CD4-positive, alpha-beta memory T cell (primary cell): ENCODE measurements around the gene C8G. TPM values are rescaled to one million over a fixed set of nuclear protein-coding genes. Genes with fewer than 3 reads are reported as not detected.

Experiments used
- CTCF ChIA-PET: fragments of 350-600 bp; sonication (Branson Sonifier 250); formaldehyde crosslinking; loops from one replicate; lab custom pipeline; 2021; ENCODE audit warnings: inconsistent platforms; ENCODE audit not compliant: partially characterized antibody; lab: Charles Lee
- POLR2A ChIA-PET: fragments of 350-600 bp; sonication (Branson Sonifier 250); formaldehyde crosslinking; loops from one replicate; lab custom pipeline; 2021; ENCODE audit not compliant: partially characterized antibody; lab: Charles Lee
- DNase-seq, 5 donors: peaks; one replicate each; pipeline versions ENCODE4 v3.0.0 to v3.0.0-alpha.2; 2020 to 2022; ENCODE audit warnings: mixed read lengths in 1 of 5
- H3K27ac ChIP-seq: one replicate; pipeline ENCODE4 v1.7.0; 2013; ENCODE audit warnings: low read depth, low read length
- H3K27me3 ChIP-seq: 2 replicates; pipeline ENCODE4 v1.7.0; 2013; ENCODE audit warnings: mild to moderate bottlenecking, low read length, moderate library complexity; ENCODE audit not compliant: insufficient read depth
- H3K36me3 ChIP-seq: 2 replicates; pipeline ENCODE4 v1.7.0; 2013; ENCODE audit warnings: mild to moderate bottlenecking, low read length, moderate library complexity; ENCODE audit not compliant: insufficient read depth
- H3K4me1 ChIP-seq: 2 replicates; pipeline ENCODE4 v1.7.0; 2013; ENCODE audit warnings: mild to moderate bottlenecking, low read length, moderate library complexity; ENCODE audit not compliant: insufficient read depth
- H3K4me3 ChIP-seq, 2 donors: one replicate each; pipeline ENCODE4 v1.7.0; 2013; ENCODE audit warnings: low read length in 2 of 2, mild to moderate bottlenecking in 1 of 2
- H3K9me3 ChIP-seq, 2 donors: one replicate each; pipeline ENCODE4 v1.7.0; 2013; ENCODE audit warnings: low read length in 2 of 2, control low read depth in 1 of 2; ENCODE audit not compliant: control insufficient read depth in 1 of 2
- H3K27ac Mint-ChIP-seq, 7 donors: one replicate each; pipeline ENCODE4 v1.8.0; 2020 to 2021; ENCODE audit warnings: mixed read lengths in 7 of 7, mild to moderate bottlenecking in 6 of 7, inconsistent platforms in 3 of 7, moderate library complexity in 3 of 7
- H3K27me3 Mint-ChIP-seq, 2 donors: one replicate each; pipeline ENCODE4 v1.8.0; 2020 to 2021; ENCODE audit warnings: mixed read lengths in 2 of 2
- H3K36me3 Mint-ChIP-seq, 2 donors: one replicate each; pipeline ENCODE4 v1.8.0; 2020 to 2021; ENCODE audit warnings: mixed read lengths in 2 of 2, inconsistent platforms in 1 of 2, mild to moderate bottlenecking in 1 of 2
- H3K4me1 Mint-ChIP-seq, 4 donors: one replicate each; pipeline ENCODE4 v1.8.0; 2020 to 2021; ENCODE audit warnings: mixed read lengths in 4 of 4, mild to moderate bottlenecking in 1 of 4
- H3K4me3 Mint-ChIP-seq, 8 donors: one replicate each; pipeline ENCODE4 v1.8.0; 2020 to 2021; ENCODE audit warnings: mixed read lengths in 8 of 8, mild to moderate bottlenecking in 7 of 8, moderate library complexity in 6 of 8, inconsistent platforms in 3 of 8
- H3K9me3 Mint-ChIP-seq, 8 donors: one replicate each; pipeline ENCODE4 v1.8.0; 2020 to 2021; ENCODE audit warnings: mixed read lengths in 8 of 8, mild to moderate bottlenecking in 5 of 8, inconsistent platforms in 3 of 8, moderate library complexity in 1 of 8
- intact Hi-C: fragments of 100-400 bp; cut with micrococcal nuclease; formaldehyde crosslinking; loops from one replicate; pipeline ENCODE4 v1.15.1; 2023
- polyA plus RNA-seq, 2 donors: library from polyadenylated mRNA; unstranded; fragments of 300-500 nt; fragmentation: Illumina TruSeq; gene quantifications; one replicate each; pipeline ENCODE4 v1.2.3, GENCODE V29; 2021
- total RNA-seq, 2 experiments: library from RNA; stranded (reverse); gene quantifications; one replicate each; pipeline ENCODE4 v1.2.3, GENCODE V29; 2021

Gene C8G
- total and polyA plus RNA-seq, 4 experiments from 2014 or later: 0.60 to 2.2 (median 2.2) TPM; not detected in 1

DNA sequence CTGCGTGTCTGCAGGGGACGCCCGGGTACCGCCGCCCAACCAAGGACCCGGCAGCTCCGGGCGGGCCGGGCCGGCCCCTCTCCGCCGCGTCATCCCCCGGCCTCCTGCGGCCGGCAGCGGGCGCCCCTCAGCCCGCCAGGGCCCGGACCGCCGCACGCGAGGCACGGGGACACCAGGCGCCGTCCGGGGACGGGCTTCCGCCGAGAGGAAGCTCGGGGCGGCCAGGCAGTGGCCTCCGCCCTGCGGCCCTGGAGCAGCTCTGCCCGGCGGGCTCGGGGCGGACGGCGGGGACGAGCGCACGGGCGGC lies 878 bp upstream of the C8G start:
- intact Hi-C loops: loop anchor here (1.0 to 2.0 kb wide), 9 partner anchors 41 to 154 kb away; partner anchors contain the start of genes AJM1, EDF1, PAXX and PHPT1

DNA sequence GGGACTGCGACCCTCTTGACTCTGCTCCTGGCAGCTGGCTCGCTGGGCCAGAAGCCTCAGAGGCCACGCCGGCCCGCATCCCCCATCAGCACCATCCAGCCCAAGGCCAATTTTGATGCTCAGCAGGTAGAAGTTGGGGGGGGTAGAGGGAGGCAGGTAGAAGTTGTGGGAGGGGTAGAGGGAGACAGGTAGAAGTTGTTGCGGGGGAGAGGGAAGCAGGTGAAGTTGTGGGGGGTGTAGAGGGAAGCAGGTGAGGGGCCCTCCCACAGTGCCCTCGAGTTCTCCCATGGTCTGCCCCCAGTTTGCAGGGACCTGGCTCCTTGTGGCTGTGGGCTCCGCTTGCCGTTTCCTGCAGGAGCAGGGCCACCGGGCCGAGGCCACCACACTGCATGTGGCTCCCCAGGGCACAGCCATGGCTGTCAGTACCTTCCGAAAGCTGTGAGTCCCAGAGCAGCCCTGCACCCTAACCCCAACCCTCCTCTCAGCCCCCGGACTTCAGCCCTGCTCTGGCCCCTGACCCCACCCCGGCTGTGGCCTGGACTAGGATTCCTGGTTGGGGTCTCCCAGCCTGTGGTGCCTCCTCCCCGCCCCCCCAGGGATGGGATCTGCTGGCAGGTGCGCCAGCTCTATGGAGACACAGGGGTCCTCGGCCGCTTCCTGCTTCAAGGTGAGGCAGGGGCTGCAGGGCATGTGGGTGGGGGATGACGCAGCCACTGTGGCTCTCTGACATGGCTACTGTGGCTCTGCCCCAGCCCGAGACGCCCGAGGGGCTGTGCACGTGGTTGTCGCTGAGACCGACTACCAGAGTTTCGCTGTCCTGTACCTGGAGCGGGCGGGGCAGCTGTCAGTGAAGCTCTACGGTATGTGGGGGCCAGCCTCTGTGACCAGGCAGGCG lies 537 bp downstream of the C8G start:
- peaks cover 6% of the 10 kb centered on the region in 2 donors for H3K36me3 Mint-ChIP-seq
- intact Hi-C loops: loop anchor here (2.0 kb wide), 2 partner anchors 43 to 47 kb away; partner anchors contain the start of gene PAXX
- peak overlapping the region in 3 of 7 donors; percentile 31 to 88 (median 88) for H3K27ac Mint-ChIP-seq
- H3K4me1 Mint-ChIP-seq: peaks cover 4 to 21% (median 13%) of the 10 kb centered on the region in 4 donors
- H3K4me3 ChIP-seq: no peak overlapping the region
- no peak overlapping the region for H3K27ac ChIP-seq
- POLR2A ChIA-PET: interaction anchor here (0.7 to 4.1 kb wide), 11 partner anchors 14 to 217 kb away, joined by 3 to 37 read pairs (median 8); partner anchors contain the start of genes AJM1, CLIC3, EDF1 and PAXX
- H3K9me3 ChIP-seq: no peaks in the 10 kb centered on the region
- CTCF ChIA-PET: interaction anchor here (1.2 to 2.6 kb wide), 4 partner anchors 46 to 89 kb away, joined by 3 to 12 read pairs (median 6); partner anchors contain the start of gene CLIC3
- no peaks in the 10 kb centered on the region for H3K9me3 Mint-ChIP-seq
- H3K4me1 ChIP-seq: peaks cover 28% of the 10 kb centered on the region
- H3K4me3 Mint-ChIP-seq: peak overlapping the region in 1 of 8 donors; percentile 25
- peaks cover 14% of the 10 kb centered on the region for H3K36me3 ChIP-seq
- no peaks in the 10 kb centered on the region for H3K27me3 ChIP-seq
- H3K27me3 Mint-ChIP-seq: no peaks in the 10 kb centered on the region
- DNase-seq: no peak

More for the DNA sequence above, 878 bp upstream of the C8G start:
- Histone ChIP-seq H3K9me3 (no peaks in the 10 kb centered on the region), H3K4me3 (peak overlapping the region in 1 of 2 donors; percentile 70), H3K27ac (peak overlapping the region; percentile 59), H3K27me3 (no peaks in the 10 kb centered on the region), H3K4me1 (peaks cover 22% of the 10 kb centered on the region), H3K36me3 (peaks cover 21% of the 10 kb centered on the region)
- Mint-ChIP-seq H3K27ac (peak overlapping the region in 1 of 7 donors; percentile 66), H3K4me1 (peaks cover 3 to 22% (median 9%) of the 10 kb centered on the region in 4 donors), H3K4me3 (peak overlapping the region in 5 of 8 donors; percentile 75 to 88 (median 85)), H3K36me3 (peaks cover 10 to 13% of the 10 kb centered on the region in 2 donors), H3K27me3 (no peaks in the 10 kb centered on the region), H3K9me3 (no peaks in the 10 kb centered on the region)
- ChIA-PET POLR2A (interaction anchor here (0.8 to 4.1 kb wide), 24 partner anchors 16 to 296 kb away, joined by 3 to 37 read pairs (median 8); partner anchors contain the start of genes AJM1, CLIC3, EDF1 and LCNL1), CTCF (interaction anchor here (0.6 to 2.6 kb wide), 3 partner anchors 91 to 152 kb away, joined by 3 to 12 read pairs (median 3); partner anchors contain the start of gene AJM1)
- no peak for DNase-seq

GRCh38 chr9:136946228-136947027 lies 1.4 kb downstream of the C8G start:
- intact Hi-C loops: no loop called here
- Histone ChIP-seq H3K9me3 (no peaks in the 10 kb centered on the region), H3K36me3 (peaks cover 7% of the 10 kb centered on the region), H3K27ac (no peak overlapping the region), H3K27me3 (no peaks in the 10 kb centered on the region), H3K4me3 (no peak overlapping the region), H3K4me1 (peaks cover 31% of the 10 kb centered on the region)
- Mint-ChIP-seq H3K27me3 (no peaks in the 10 kb centered on the region), H3K4me1 (peaks cover 4 to 24% (median 14%) of the 10 kb centered on the region in 4 donors), H3K4me3 (no peak overlapping the region), H3K36me3 (peaks cover 2 to 4% of the 10 kb centered on the region in 2 donors), H3K9me3 (no peaks in the 10 kb centered on the region), H3K27ac (peak overlapping the region in 2 of 7 donors; percentile 5 to 88)
- DNase-seq: no peak
- CTCF ChIA-PET: interaction anchor here (1.2 to 3.5 kb wide), 8 partner anchors 45 to 89 kb away, joined by 3 to 84 read pairs (median 12); partner anchors contain the start of genes CLIC3 and FUT7
- POLR2A ChIA-PET: interaction anchor here (0.7 to 4.1 kb wide), 6 partner anchors 13 to 51 kb away, joined by 3 to 32 read pairs (median 8); partner anchors contain the start of genes CLIC3 and PAXX

DNA sequence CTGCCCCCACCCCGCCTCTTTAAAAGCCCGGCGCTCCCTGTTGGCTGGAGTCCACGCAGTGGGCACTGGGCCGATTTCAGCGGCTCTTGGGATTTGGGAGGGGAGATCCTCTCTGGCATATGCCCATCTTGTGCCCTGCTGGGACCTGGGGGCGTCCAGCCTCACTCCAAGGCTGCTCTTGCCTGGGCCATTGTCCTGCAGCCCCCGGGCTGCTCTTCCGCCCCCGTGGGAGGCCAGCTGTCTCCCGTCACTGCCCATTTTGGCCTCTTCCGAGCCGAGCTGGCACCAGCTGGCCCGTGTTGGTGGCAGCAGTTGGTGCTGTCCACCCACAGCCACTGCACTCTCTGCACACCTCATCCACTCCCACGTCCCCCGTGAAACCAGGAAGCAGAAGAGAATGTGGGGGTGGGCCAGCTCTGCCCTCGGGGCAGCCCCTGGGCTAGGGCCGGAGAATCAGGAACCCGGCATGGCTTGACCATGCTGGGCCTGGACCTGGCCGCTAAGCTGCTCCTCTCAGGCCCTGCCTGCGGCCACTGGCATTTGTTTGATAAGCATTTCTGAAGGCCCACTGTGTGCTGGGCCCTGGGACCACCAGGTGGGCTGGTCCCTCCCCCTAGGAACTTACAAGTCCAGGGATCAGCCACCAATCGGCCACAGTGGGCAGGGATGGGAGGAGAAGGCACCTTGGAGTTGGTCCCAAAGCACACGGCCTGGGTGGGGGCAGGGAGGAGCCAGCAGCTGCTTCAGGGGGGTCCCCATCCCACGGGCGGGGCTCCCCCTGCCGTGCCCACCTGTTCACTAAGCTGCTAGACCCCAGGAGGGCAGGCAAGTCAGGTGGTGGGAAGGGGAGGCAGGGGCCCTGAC lies 2.2 kb downstream of the C8G start:
- Histone ChIP-seq H3K36me3 (no peaks in the 10 kb centered on the region), H3K9me3 (no peaks in the 10 kb centered on the region), H3K4me1 (peaks cover 31% of the 10 kb centered on the region), H3K4me3 (no peak overlapping the region), H3K27me3 (no peaks in the 10 kb centered on the region), H3K27ac (no peak overlapping the region)
- ChIA-PET CTCF (interaction anchor here (0.8 to 3.5 kb wide), 24 partner anchors 8 to 117 kb away, joined by 3 to 84 read pairs (median 5); partner anchors contain the start of genes AJM1, CLIC3, FUT7 and PAXX), POLR2A (interaction anchor here (1.1 to 4.1 kb wide), 14 partner anchors 13 to 140 kb away, joined by 3 to 32 read pairs (median 7); partner anchors contain the start of genes CLIC3, PAXX and RABL6)
- H3K36me3 Mint-ChIP-seq: no peaks in the 10 kb centered on the region
- intact Hi-C loops: no loop called here
- H3K4me3 Mint-ChIP-seq: no peak overlapping the region
- no peaks in the 10 kb centered on the region for H3K27me3 Mint-ChIP-seq
- no peak for DNase-seq
- peak overlapping the region in 3 of 7 donors; percentile 27 to 79 (median 48) for H3K27ac Mint-ChIP-seq
- no peaks in the 10 kb centered on the region for H3K9me3 Mint-ChIP-seq
- peaks cover 4 to 24% (median 14%) of the 10 kb centered on the region in 4 donors for H3K4me1 Mint-ChIP-seq

DNA sequence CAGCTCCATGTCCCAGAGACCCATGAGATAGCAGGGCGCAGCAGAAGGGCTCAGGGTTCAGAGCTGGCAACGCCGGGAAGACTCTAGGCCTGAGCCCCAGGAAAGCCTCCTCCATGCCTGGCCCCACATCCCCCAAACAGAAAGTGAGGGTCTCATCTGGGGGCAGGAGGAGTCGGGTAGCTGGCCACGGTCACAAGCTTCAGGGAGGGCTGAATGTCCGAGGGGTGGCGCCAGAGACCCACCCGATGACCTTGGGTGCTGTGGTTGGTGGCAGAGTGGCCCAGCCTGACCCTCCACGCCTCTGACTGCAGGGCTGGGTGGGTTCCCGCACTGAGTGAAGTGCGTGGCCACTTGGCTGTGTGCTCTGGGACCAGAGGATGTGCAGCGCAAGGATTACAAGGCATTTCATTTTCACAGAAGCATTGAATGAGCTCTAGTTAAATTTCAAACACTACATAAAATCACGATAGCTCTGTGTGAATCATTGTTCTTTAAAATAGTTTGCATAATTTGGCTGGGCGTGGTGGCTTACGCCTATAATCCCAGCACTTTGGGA lies 3.0 kb downstream of the C8G start:
- H3K27ac ChIP-seq: peak overlapping the region; percentile 19
- intact Hi-C loops: no loop called here
- no peaks in the 10 kb centered on the region for H3K27me3 ChIP-seq
- no peaks in the 10 kb centered on the region for H3K9me3 Mint-ChIP-seq
- H3K4me1 ChIP-seq: peaks cover 26% of the 10 kb centered on the region
- no peaks in the 10 kb centered on the region for H3K9me3 ChIP-seq
- peaks cover 4 to 21% (median 13%) of the 10 kb centered on the region in 4 donors for H3K4me1 Mint-ChIP-seq
- peak overlapping the region in 5 of 7 donors; percentile 22 to 83 (median 70) for H3K27ac Mint-ChIP-seq
- no peak overlapping the region for H3K4me3 ChIP-seq
- no peaks in the 10 kb centered on the region for H3K27me3 Mint-ChIP-seq
- CTCF ChIA-PET: interaction anchor here (0.6 to 3.5 kb wide), 26 partner anchors 9 to 161 kb away, joined by 3 to 84 read pairs (median 5); partner anchors contain the start of genes AJM1, CLIC3, FUT7 and PAXX
- POLR2A ChIA-PET: interaction anchor here (1.0 to 3.6 kb wide), 14 partner anchors 12 to 141 kb away, joined by 3 to 32 read pairs (median 6); partner anchors contain the start of genes CLIC3, MAN1B1, PAXX and RABL6
- peak overlapping the region in 6 of 8 donors; percentile 4 to 74 (median 44) for H3K4me3 Mint-ChIP-seq
- no peaks in the 10 kb centered on the region for H3K36me3 ChIP-seq
- no peak for DNase-seq
- H3K36me3 Mint-ChIP-seq: no peaks in the 10 kb centered on the region
